Frontal cortex (tissue), 4 donors: Measurements from ENCODE around the gene CACNA1S. TPM values are rescaled to one million over a fixed set of nuclear protein-coding genes. Genes with fewer than 3 reads are reported as not detected.

Experiments
- DNase-seq, 2 donors: peaks; one replicate each; pipeline ENCODE4 v3.0.0; 2012; ENCODE audit warnings: low spot score in 2 of 2
- FAIRE-seq: peaks from 2 replicates; lab custom pipeline; 2012; peaks lifted over from hg19 to GRCh38; lab: Jason Lieb, UNC
- total RNA-seq: library from RNA; depleted of rRNA; stranded (reverse); fragments of >200 nt; gene quantifications from one replicate; pipeline ENCODE4 v1.2.3, GENCODE V29; 2014
- donor health status: control.
- donor health status: control.
- donor health status: control.

Gene CACNA1S
- total RNA-seq, 1 donor from 2014 or later, result under 0.01 TPM

GRCh38 chr1:201021630-201022492, 90.4 kb downstream of the CACNA1S start:
- FAIRE-seq (no peak), DNase-seq (no peak)

- DNase-seq (no peak), FAIRE-seq (no peak)
Measured at GRCh38 chr1:201020721-201021629, 91.3 kb downstream of the CACNA1S start.

- no peak for FAIRE-seq
- no peak for DNase-seq
Measured at GRCh38 chr1:201020040-201020591, 92.1 kb downstream of the CACNA1S start.

- DNase-seq (no peak), FAIRE-seq (no peak)
Measured at GRCh38 chr1:201019321-201019977, 92.8 kb downstream of the CACNA1S start.

GRCh38 chr1:201017828-201018163, 94.4 kb downstream of the CACNA1S start:
- DNase-seq, result no peak
- FAIRE-seq, result no peak

- no peak for FAIRE-seq
Measured at GRCh38 chr1:201016943-201017827, 95.0 kb downstream of the CACNA1S start.

GRCh38 chr1:201016211-201016651, 96.0 kb downstream of the CACNA1S start:
- FAIRE-seq (no peak), DNase-seq (no peak)

More at GRCh38 chr1:201016943-201017827, 95.0 kb downstream of the CACNA1S start:
- DNase-seq, result no peak

GRCh38 chr1:201015551-201016091, 96.6 kb downstream of the CACNA1S start:
- DNase-seq, result no peak
- FAIRE-seq, result no peak

- no peak for DNase-seq
- FAIRE-seq, result no peak
Measured at GRCh38 chr1:201014816-201015200, 97.4 kb downstream of the CACNA1S start.

GRCh38 chr1:201013991-201014815, 98.0 kb downstream of the CACNA1S start:
- DNase-seq (no peak), FAIRE-seq (no peak)

GRCh38 chr1:201013031-201013485, 99.2 kb downstream of the CACNA1S start:
- no peak for FAIRE-seq
- no peak for DNase-seq

- FAIRE-seq (no peak), DNase-seq (no peak)
Measured at GRCh38 chr1:201011616-201012015, 100.6 kb downstream of the CACNA1S start.

GRCh38 chr1:201009962-201010645, 102.1 kb downstream of the CACNA1S start:
- no peak for DNase-seq
- no peak for FAIRE-seq

- DNase-seq (no peak), FAIRE-seq (no peak)
Measured at GRCh38 chr1:201008666-201009360, 103.4 kb downstream of the CACNA1S start.

GRCh38 chr1:201007481-201007880, 104.7 kb downstream of the CACNA1S start:
- no peak for DNase-seq
- FAIRE-seq, result no peak

- FAIRE-seq (no peak), DNase-seq (no peak)
Measured at GRCh38 chr1:201006450-201006849, 105.8 kb downstream of the CACNA1S start.

- FAIRE-seq (no peak), DNase-seq (no peak)
Measured at GRCh38 chr1:201004732-201005131, 107.5 kb downstream of the CACNA1S start.
